ENCODE measurements around the gene SLC34A3. TPM values are rescaled to one million over a fixed set of nuclear protein-coding genes. Genes with fewer than 3 reads are reported as not detected.

SLC34A3 gene
- polyA plus RNA-seq, 2 donors, result 1.3 to 1.6 TPM

DNA sequence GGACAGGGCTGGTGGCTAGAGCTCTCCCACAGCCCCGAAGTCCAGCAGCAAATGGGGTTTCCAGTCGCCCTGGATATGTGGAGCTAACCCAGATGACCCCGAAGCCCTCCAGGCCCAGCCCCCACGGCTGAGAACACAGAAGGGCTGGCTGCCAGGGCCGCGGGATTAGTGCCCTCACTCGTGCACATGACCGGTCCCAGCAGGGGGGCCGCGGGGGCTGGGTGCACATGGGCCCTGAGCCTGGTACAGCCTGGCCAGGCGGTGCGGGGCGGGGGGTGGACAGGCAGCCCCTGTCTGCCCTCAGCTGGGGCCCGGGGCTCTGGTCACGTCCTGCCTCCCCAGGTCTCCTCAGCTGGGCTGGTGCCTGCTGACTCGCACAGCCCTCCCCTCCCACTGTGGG, 36.3 kb upstream of the SLC34A3 start:
- Histone ChIP-seq H3K27ac (ENCODE audit: low read depth in 2 of 2, low read length in 1 of 2) (peak overlapping the region; percentile 87 to 91), H3K36me3 (ENCODE audit: control insufficient read depth in 2 of 2, insufficient read depth in 2 of 2, low read length in 1 of 2) (peaks cover 3 to 26% of the 10 kb centered on the region in 2 donors), H3K9me3 (ENCODE audit: control insufficient read depth in 2 of 2, insufficient read depth in 1 of 2, low read depth in 1 of 2, low read length in 1 of 2) (no peaks in the 10 kb centered on the region), H3K4me1 (ENCODE audit: control insufficient read depth in 2 of 2, insufficient read depth in 2 of 2, low read length in 1 of 2) (peaks cover 32 to 60% of the 10 kb centered on the region in 2 donors), H3K4me3 (ENCODE audit: low read depth in 1 of 2, low read length in 2 of 2) (peak overlapping the region in 1 of 2 donors; percentile 31), H3K27me3 (ENCODE audit: control insufficient read depth in 1 of 2, insufficient read depth in 2 of 2, low read length in 2 of 2) (no peaks in the 10 kb centered on the region)
- 41 to 45% methylated on average over 15 to 16 of the region's 16 CpGs for WGBS, 2 donors

DNA sequence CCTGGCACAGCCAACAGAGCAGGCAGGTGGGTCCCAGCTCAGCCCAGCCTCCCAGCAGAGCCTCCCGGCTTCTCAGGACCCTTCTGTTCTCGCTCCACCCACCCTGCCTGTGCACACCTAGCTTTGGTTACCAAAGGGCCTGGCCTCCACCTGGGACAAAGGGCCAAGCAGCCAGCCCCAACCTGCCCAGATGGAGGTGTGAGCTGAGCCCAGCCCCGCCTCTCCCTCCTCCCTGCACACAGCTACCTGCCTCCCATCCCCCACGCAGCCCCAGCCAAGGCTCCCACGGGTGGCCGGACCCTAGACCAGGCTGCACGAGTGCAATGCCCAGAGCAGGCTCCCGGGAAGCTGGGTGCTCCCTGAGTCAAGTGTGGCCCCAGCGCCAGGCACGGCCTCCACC, 35.8 kb upstream of the SLC34A3 start:
- H3K4me1 ChIP-seq (ENCODE audit: control insufficient read depth in 2 of 2, insufficient read depth in 2 of 2, low read length in 1 of 2), result peaks cover 30 to 58% of the 10 kb centered on the region in 2 donors

DNA sequence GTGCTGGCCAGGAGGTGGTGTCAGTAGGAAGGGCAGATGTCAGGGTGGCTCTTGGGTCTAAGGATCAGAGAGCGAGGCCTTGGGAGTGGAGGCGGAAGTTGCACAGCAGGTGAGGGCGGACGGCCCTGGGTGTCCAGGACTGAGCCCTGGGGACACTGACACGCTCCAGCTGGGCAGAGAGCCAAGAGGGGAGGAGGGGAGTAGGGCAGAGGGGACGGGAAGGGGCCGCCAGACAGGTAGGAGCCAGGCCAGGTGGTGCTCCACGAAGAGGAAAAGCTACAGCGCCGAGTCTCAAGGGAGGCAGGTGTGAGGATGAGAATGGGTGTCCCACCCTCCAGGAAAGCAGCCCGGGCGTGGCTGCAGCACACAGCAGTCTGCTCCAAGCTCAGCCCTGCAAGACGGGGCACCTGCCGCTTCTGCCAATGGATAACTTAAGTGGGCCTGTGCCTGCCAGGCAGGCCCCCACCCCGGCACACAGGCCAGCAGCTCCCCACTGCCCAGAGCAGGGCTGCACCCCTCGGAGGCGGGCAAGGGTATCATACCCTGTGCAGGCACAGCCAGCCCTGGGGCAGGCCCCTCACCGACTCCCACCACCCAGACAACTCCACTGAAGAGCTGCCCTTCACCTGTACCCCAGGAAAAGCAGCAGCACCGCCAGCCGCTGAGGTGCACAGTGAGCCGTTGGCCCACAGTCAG, 35.0 kb upstream of the SLC34A3 start:
- peak overlapping the region; percentile 87 to 91 for H3K27ac ChIP-seq (ENCODE audit: low read depth in 2 of 2, low read length in 1 of 2)
- peak overlapping the region in 1 of 2 donors; percentile 25 for H3K4me3 ChIP-seq (ENCODE audit: low read depth in 1 of 2, low read length in 2 of 2)
- peaks cover 2 to 16% of the 10 kb centered on the region in 2 donors for H3K36me3 ChIP-seq (ENCODE audit: control insufficient read depth in 2 of 2, insufficient read depth in 2 of 2, low read length in 1 of 2)
- H3K4me1 ChIP-seq (ENCODE audit: control insufficient read depth in 2 of 2, insufficient read depth in 2 of 2, low read length in 1 of 2), result peaks cover 29 to 51% of the 10 kb centered on the region in 2 donors
- H3K27me3 ChIP-seq (ENCODE audit: control insufficient read depth in 1 of 2, insufficient read depth in 2 of 2, low read length in 2 of 2), result no peaks in the 10 kb centered on the region
- H3K9me3 ChIP-seq (ENCODE audit: control insufficient read depth in 2 of 2, insufficient read depth in 1 of 2, low read depth in 1 of 2, low read length in 1 of 2), result no peaks in the 10 kb centered on the region
- WGBS, 2 donors, result 46 to 57% methylated on average over 21 of the region's 21 CpGs

More for the DNA sequence above, 35.8 kb upstream of the SLC34A3 start:
- no peaks in the 10 kb centered on the region for H3K9me3 ChIP-seq (ENCODE audit: control insufficient read depth in 2 of 2, insufficient read depth in 1 of 2, low read depth in 1 of 2, low read length in 1 of 2)
- H3K27ac ChIP-seq (ENCODE audit: low read depth in 2 of 2, low read length in 1 of 2), result peak overlapping the region; percentile 87 to 91
- no peaks in the 10 kb centered on the region for H3K27me3 ChIP-seq (ENCODE audit: control insufficient read depth in 1 of 2, insufficient read depth in 2 of 2, low read length in 2 of 2)
- H3K4me3 ChIP-seq (ENCODE audit: low read depth in 1 of 2, low read length in 2 of 2), result peak overlapping the region; percentile 17 to 31
- 47 to 51% methylated on average over 10 of the region's 10 CpGs for WGBS, 2 donors
- H3K36me3 ChIP-seq (ENCODE audit: control insufficient read depth in 2 of 2, insufficient read depth in 2 of 2, low read length in 1 of 2), result peaks cover 3 to 24% of the 10 kb centered on the region in 2 donors

DNA sequence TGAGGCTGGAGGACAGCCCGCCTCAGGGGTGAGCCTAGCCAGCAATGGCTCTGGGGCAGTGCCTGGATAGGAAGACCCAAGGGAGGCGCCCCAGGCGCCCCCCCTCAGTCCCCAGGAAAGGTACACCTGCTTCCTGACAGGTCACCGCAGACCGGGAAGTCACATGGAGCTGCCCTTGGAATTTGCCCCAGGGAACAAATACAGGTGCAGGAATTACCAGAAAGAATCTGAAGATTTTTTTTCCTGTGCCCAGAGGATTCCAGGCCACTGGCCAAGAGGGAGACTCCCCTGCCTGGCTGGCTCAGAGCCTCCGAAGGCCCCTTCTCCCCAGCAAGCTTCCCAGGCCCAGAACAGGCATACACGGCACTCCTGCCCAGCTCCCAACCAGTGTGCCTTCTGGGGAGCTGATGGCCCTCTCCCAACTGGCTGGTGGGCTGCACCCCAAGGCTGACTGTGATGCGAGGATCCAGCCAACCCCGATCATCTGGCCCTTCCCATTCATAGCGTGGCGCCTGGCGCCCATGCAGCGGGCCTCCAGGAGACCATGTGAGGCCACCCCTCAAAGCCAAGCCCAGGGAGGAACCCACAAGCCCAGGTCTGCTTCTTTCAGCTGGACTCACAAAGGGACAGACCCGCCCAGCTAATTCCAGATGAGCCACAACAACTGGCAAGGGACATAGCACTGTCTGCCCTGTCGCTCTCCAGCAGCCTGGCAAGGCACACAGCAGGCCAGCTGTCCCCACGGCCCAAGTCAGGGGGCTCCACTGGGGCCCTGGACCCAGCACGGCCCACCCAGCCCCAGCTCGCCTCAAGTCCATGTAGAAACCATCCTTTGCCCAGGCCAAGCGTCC, 32.4 kb upstream of the SLC34A3 start:
- no peaks in the 10 kb centered on the region for H3K36me3 ChIP-seq (ENCODE audit: control insufficient read depth in 2 of 2, insufficient read depth in 2 of 2, low read length in 1 of 2)
- WGBS, 2 donors, result 51 to 65% methylated on average over 19 of the region's 19 CpGs
- H3K9me3 ChIP-seq (ENCODE audit: control insufficient read depth in 2 of 2, insufficient read depth in 1 of 2, low read depth in 1 of 2, low read length in 1 of 2), result no peaks in the 10 kb centered on the region
- peak overlapping the region; percentile 45 to 75 for H3K4me3 ChIP-seq (ENCODE audit: low read depth in 1 of 2, low read length in 2 of 2)
- H3K27me3 ChIP-seq (ENCODE audit: control insufficient read depth in 1 of 2, insufficient read depth in 2 of 2, low read length in 2 of 2), result no peaks in the 10 kb centered on the region
- H3K27ac ChIP-seq (ENCODE audit: low read depth in 2 of 2, low read length in 1 of 2), result peak overlapping the region; percentile 55 to 78
- H3K4me1 ChIP-seq (ENCODE audit: control insufficient read depth in 2 of 2, insufficient read depth in 2 of 2, low read length in 1 of 2), result peaks cover 29 to 51% of the 10 kb centered on the region in 2 donors

DNA sequence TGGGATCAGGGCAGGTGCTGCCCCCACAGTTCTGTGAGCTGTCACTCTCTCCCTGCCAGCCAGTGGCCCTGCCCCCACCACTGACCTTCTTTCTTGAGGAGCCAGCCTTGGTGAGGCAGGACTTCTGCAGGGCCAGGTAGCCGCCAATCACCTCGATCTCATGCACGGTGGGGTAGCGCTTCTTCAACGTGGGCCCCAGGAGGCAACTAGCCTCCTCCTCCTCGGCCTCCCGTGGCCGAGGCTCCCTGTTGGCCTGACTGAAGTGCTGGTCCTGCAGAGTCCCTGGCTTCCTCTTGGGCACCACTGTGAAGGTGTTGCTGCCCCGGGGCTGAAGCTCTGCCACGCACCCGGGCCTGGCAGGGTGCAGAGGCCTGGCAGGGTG, 31.8 kb upstream of the SLC34A3 start:
- no peaks in the 10 kb centered on the region for H3K27me3 ChIP-seq (ENCODE audit: control insufficient read depth in 1 of 2, insufficient read depth in 2 of 2, low read length in 2 of 2)
- WGBS, 2 donors, result 65 to 72% methylated on average over 11 of the region's 11 CpGs
- H3K36me3 ChIP-seq (ENCODE audit: control insufficient read depth in 2 of 2, insufficient read depth in 2 of 2, low read length in 1 of 2), result no peaks in the 10 kb centered on the region
- H3K9me3 ChIP-seq (ENCODE audit: control insufficient read depth in 2 of 2, insufficient read depth in 1 of 2, low read depth in 1 of 2, low read length in 1 of 2), result no peaks in the 10 kb centered on the region
- H3K4me3 ChIP-seq (ENCODE audit: low read depth in 1 of 2, low read length in 2 of 2), result peak overlapping the region; percentile 45 to 75
- H3K4me1 ChIP-seq (ENCODE audit: control insufficient read depth in 2 of 2, insufficient read depth in 2 of 2, low read length in 1 of 2), result peaks cover 29 to 51% of the 10 kb centered on the region in 2 donors
- peak overlapping the region; percentile 55 to 63 for H3K27ac ChIP-seq (ENCODE audit: low read depth in 2 of 2, low read length in 1 of 2)

DNA sequence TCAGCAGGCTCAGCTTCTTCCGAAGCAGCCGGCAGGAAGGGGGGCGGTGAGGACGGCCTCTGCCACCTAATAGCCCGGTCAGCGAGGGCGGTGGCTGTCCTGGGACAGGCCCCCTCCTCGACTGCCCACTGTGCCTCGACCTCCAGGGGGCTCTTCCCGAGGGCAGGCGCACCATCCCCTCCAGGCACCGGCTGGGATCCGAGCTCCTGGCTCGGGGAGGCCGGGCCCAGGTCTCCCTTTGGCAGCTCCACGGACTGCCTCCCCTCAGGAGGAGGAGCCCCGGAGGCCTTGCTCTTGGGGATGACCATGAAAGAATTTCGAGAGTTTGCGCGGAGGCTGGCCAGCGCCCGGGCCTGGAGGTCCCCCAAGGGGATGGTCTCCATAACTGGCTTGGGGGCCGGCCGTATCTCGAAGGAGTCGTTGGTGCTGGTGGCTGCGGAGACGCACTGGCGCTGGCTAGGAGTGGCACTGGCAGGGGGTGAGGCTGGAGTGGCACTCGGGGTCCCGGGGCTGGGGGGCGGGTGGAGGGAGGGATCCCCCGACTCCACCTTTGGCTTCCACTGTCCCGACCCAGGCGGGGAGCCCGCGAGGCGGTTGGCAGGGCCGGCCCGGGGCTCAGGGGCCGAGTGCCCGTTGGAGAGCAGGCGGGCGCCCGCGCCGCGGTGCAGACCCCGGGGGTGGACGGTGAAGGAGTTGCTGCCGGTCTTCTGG, 31.1 kb upstream of the SLC34A3 start:
- 11 to 14% methylated on average over 42 to 51 of the region's 51 CpGs for WGBS, 2 donors
- H3K27ac ChIP-seq (ENCODE audit: low read depth in 2 of 2, low read length in 1 of 2), result peak overlapping the region; percentile 63 to 90
- no peaks in the 10 kb centered on the region for H3K36me3 ChIP-seq (ENCODE audit: control insufficient read depth in 2 of 2, insufficient read depth in 2 of 2, low read length in 1 of 2)
- H3K4me3 ChIP-seq (ENCODE audit: low read depth in 1 of 2, low read length in 2 of 2), result peak overlapping the region; percentile 45 to 75
- H3K4me1 ChIP-seq (ENCODE audit: control insufficient read depth in 2 of 2, insufficient read depth in 2 of 2, low read length in 1 of 2), result peaks cover 29 to 51% of the 10 kb centered on the region in 2 donors
- no peaks in the 10 kb centered on the region for H3K27me3 ChIP-seq (ENCODE audit: control insufficient read depth in 1 of 2, insufficient read depth in 2 of 2, low read length in 2 of 2)
- H3K9me3 ChIP-seq (ENCODE audit: control insufficient read depth in 2 of 2, insufficient read depth in 1 of 2, low read depth in 1 of 2, low read length in 1 of 2), result no peaks in the 10 kb centered on the region

DNA sequence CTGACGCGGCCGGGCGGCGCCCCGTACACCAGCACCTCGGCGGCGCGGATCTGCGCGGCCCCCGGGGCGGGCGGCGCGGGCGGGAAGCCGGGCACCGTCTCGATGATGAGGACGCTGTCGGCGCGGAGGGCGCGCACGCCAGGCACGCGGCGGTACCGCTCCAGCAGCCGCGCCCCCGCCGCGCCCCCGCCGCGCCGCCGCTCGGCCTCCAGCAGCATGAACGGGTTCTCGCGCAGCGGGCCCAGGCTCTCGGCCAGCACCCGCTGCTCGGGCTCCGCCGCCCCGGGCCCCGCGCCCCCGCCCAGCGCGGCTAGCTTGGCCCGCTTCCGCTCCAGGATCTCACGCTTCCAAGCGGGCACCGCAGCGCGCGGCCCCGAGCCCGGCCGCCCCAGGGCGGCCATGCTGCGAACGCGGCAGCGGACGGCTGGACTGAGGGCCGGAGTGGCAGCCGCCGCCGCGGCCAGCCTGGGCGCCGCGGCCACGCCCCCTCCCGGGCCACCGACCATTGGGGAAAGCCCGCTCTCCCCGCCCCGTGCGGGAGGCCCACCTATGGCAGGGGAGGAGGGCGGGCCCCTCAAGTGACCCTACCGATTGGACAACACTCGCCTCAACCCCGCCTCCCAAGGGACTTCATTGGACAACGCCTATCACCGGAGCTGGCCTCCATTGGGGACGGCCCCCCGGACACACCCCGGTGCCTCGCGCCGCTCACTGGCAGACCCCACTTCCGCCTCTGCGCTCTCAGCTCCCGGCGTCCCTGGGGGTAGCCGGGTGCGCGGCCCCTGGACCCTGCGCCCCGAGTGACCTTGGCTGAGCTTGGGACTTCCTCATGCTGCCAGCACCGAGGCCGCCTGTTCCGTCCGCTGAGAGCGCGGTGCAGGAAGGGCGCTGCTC, 30.1 kb upstream of the SLC34A3 start, which contains the start of gene TPRN:
Gene TPRN (minus strand): TSS at position 431 of the 894 bp plus-strand sequence. CDS start 30 bp downstream, at position 401.
- no peaks in the 10 kb centered on the region for H3K36me3 ChIP-seq (ENCODE audit: control insufficient read depth in 2 of 2, insufficient read depth in 2 of 2, low read length in 1 of 2)
- no peaks in the 10 kb centered on the region for H3K27me3 ChIP-seq (ENCODE audit: control insufficient read depth in 1 of 2, insufficient read depth in 2 of 2, low read length in 2 of 2)
- peaks cover 28 to 47% of the 10 kb centered on the region in 2 donors for H3K4me1 ChIP-seq (ENCODE audit: control insufficient read depth in 2 of 2, insufficient read depth in 2 of 2, low read length in 1 of 2)
- no peaks in the 10 kb centered on the region for H3K9me3 ChIP-seq (ENCODE audit: control insufficient read depth in 2 of 2, insufficient read depth in 1 of 2, low read depth in 1 of 2, low read length in 1 of 2)
- peak within 1 kb of the TSS; percentile 90 to 93 for H3K27ac ChIP-seq (ENCODE audit: low read depth in 2 of 2, low read length in 1 of 2)
- 1% methylated on average over 95 to 118 of the region's 118 CpGs for WGBS, 2 donors
- H3K4me3 ChIP-seq (ENCODE audit: low read depth in 1 of 2, low read length in 2 of 2), result peak within 1 kb of the TSS; percentile 75 to 79

DNA sequence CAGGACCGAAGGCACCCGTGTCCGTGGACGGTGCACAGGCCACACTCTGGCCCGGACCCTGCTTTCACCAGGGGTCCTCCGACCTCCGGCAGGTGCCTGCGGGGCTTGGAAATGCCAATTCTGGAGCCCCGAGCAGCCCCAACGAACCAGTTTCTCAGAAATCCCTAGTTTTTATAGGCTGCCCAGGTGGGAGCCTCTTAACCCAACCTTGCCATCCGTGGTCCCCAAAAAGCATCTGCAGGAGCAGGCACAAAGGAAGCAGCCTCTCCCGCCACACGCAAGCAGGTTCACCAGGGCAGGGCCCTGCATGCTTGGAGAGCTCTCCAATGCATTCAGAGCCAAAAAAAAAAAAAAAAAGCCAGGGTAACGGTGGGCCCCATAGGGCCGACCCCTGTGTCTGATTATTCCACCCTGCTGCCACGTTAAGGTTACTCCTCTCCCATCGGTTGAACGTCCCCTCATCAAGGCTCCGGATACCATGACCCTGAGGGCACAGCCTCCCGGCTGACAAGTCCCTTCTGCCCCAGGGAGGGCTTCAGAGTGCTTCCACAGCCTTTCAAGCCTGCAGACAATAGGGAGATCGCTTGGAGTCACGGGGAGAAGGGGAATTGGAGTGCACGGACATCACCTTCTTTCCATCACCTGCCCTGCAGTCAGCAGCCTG, 29.4 kb upstream of the SLC34A3 start:
- H3K27me3 ChIP-seq (ENCODE audit: control insufficient read depth in 1 of 2, insufficient read depth in 2 of 2, low read length in 2 of 2), result no peaks in the 10 kb centered on the region
- H3K27ac ChIP-seq (ENCODE audit: low read depth in 2 of 2, low read length in 1 of 2), result peak overlapping the region; percentile 83 to 88
- no peaks in the 10 kb centered on the region for H3K36me3 ChIP-seq (ENCODE audit: control insufficient read depth in 2 of 2, insufficient read depth in 2 of 2, low read length in 1 of 2)
- WGBS, 2 donors, result 14% methylated on average over 23 of the region's 23 CpGs
- H3K9me3 ChIP-seq (ENCODE audit: control insufficient read depth in 2 of 2, insufficient read depth in 1 of 2, low read depth in 1 of 2, low read length in 1 of 2), result no peaks in the 10 kb centered on the region
- H3K4me3 ChIP-seq (ENCODE audit: low read depth in 1 of 2, low read length in 2 of 2), result peak overlapping the region; percentile 75 to 79
- peaks cover 28 to 46% of the 10 kb centered on the region in 2 donors for H3K4me1 ChIP-seq (ENCODE audit: control insufficient read depth in 2 of 2, insufficient read depth in 2 of 2, low read length in 1 of 2)
